HepG2 (cell line): ENCODE measurements around the gene ATAD3C. TPM values are rescaled to one million over a fixed set of nuclear protein-coding genes. Genes with fewer than 3 reads are reported as not detected.

ENCODE experiments used
- GATAD2A ChIP-seq: IDR thresholded peaks from 2 replicates; pipeline ENCODE4 v1.6.1; 2016
- HMG20A ChIP-seq: IDR thresholded peaks from 2 replicates; pipeline ENCODE4 v1.6.1; 2016; ENCODE audit warnings: borderline replicate concordance
- HNRNPUL1 ChIP-seq: fragments of 200-400 bp; formaldehyde crosslinking; IDR thresholded peaks from 2 replicates; pipeline ENCODE4 v1.6.1; 2017; ENCODE audit warnings: low read depth, mild to moderate bottlenecking, low read length, moderate library complexity
- NBN ChIP-seq: fragments of 450-650 bp; conservative IDR thresholded peaks from 2 replicates; pipeline ENCODE4 v1.6.1; 2017
- NRL ChIP-seq: sonication (generic); formaldehyde crosslinking; IDR thresholded peaks from 2 replicates; pipeline ENCODE4 v1.5.0; 2020; ENCODE audit warnings: missing genetic modification reagents, mild to moderate bottlenecking, moderate library complexity, borderline replicate concordance
- PAXIP1 ChIP-seq: sonication (generic); formaldehyde crosslinking; conservative IDR thresholded peaks from 2 replicates; pipeline ENCODE4 v1.4.0; 2020; ENCODE audit warnings: mild to moderate bottlenecking, missing genetic modification reagents, moderate library complexity
- PHF5A ChIP-seq: IDR thresholded peaks from one replicate; pipeline ENCODE4 v1.6.1; 2018; ENCODE audit warnings: low read depth, missing genetic modification reagents; ENCODE audit not compliant: unreplicated experiment
- SALL2 ChIP-seq: sonication (generic); formaldehyde crosslinking; IDR thresholded peaks from 2 replicates; pipeline ENCODE4 v1.8.1; 2023; ENCODE audit warnings: mild to moderate bottlenecking, missing genetic modification reagents, inconsistent platforms
- SMYD3 ChIP-seq: sonication (generic); formaldehyde crosslinking; IDR thresholded peaks from 2 replicates; pipeline ENCODE4 v1.8.1; 2023; ENCODE audit warnings: mild to moderate bottlenecking, missing genetic modification reagents
- ZFYVE20 ChIP-seq: sonication (generic); formaldehyde crosslinking; IDR thresholded peaks from 2 replicates; pipeline ENCODE4 v1.8.0; 2023; ENCODE audit warnings: low read depth, mild to moderate bottlenecking, moderate library complexity, missing genetic modification reagents, borderline replicate concordance
- ZNF12 ChIP-seq: sonication (generic); formaldehyde crosslinking; IDR thresholded peaks from 2 replicates; pipeline ENCODE4 v1.5.0; 2020; ENCODE audit warnings: missing genetic modification reagents
- ZNF121 ChIP-seq: sonication (generic); formaldehyde crosslinking; IDR thresholded peaks from 2 replicates; pipeline ENCODE4 v1.5.0; 2020; ENCODE audit warnings: mild to moderate bottlenecking, missing genetic modification reagents
- ZNF331 ChIP-seq: sonication (generic); formaldehyde crosslinking; IDR thresholded peaks from 2 replicates; pipeline ENCODE4 v1.4.0; 2020; ENCODE audit warnings: missing genetic modification reagents
- ZNF570 ChIP-seq: sonication (generic); formaldehyde crosslinking; IDR thresholded peaks from 2 replicates; pipeline ENCODE4 v1.4.0; 2020; ENCODE audit warnings: mild to moderate bottlenecking, missing genetic modification reagents, borderline replicate concordance
- ZNF589 ChIP-seq: sonication (generic); formaldehyde crosslinking; conservative IDR thresholded peaks from 2 replicates; pipeline ENCODE4 v1.8.0; 2022; ENCODE audit warnings: mild to moderate bottlenecking, moderate library complexity, missing genetic modification reagents
- ZNF639 ChIP-seq: conservative IDR thresholded peaks from 2 replicates; pipeline ENCODE4 v1.6.1; 2018; ENCODE audit warnings: missing genetic modification reagents
- polyA plus RNA-seq, 8 experiments: library from polyadenylated mRNA; depleted of rRNA in 3 of 8; stranded (reverse) in 7 of 8; unstranded in 1 of 8; fragments of >200 nt; fragmentation: Illumina TruSeq in 4 of 8; extraction: Trizol in 4 of 8; gene quantifications; 2 replicates each; pipeline versions ENCODE4 v1.2.1 to v1.2.3, GENCODE V29; 2011 to 2016; ENCODE audit warnings: low read depth in 4 of 8, missing spikeins in 1 of 8, mixed read lengths in 1 of 8; ENCODE audit not compliant: insufficient read depth in 1 of 8
- total RNA-seq, 5 experiments: library from RNA; depleted of rRNA; stranded (reverse); fragments of >200 nt; fragmentation: Illumina TruSeq; extraction: Trizol; gene quantifications; 2 replicates each; pipeline ENCODE4 v1.2.3, GENCODE V29; 2016; ENCODE audit warnings: low read depth in 1 of 5
- TF ChIP-seq, protein P1 (sequence below): sonication (generic); formaldehyde crosslinking; IDR thresholded peaks from 2 replicates; pipeline ENCODE4 v1.4.0; 2020; ENCODE audit warnings: missing genetic modification reagents
- TF ChIP-seq, protein P2 (sequence below): sonication (generic); formaldehyde crosslinking; IDR thresholded peaks from 2 replicates; pipeline ENCODE4 v1.5.0; 2020; ENCODE audit warnings: mild to moderate bottlenecking, missing genetic modification reagents
- TF ChIP-seq, protein P3 (sequence below): sonication (generic); formaldehyde crosslinking; conservative IDR thresholded peaks from 2 replicates; pipeline ENCODE4 v1.8.1; 2023; ENCODE audit warnings: missing genetic modification reagents

Gene ATAD3C
- total and polyA plus RNA-seq, 2 of the 13 experiments (the other 11 are each of a cell fraction or from before 2014, with no cell fraction given) = 2.4 to 3.2 TPM

DNA sequence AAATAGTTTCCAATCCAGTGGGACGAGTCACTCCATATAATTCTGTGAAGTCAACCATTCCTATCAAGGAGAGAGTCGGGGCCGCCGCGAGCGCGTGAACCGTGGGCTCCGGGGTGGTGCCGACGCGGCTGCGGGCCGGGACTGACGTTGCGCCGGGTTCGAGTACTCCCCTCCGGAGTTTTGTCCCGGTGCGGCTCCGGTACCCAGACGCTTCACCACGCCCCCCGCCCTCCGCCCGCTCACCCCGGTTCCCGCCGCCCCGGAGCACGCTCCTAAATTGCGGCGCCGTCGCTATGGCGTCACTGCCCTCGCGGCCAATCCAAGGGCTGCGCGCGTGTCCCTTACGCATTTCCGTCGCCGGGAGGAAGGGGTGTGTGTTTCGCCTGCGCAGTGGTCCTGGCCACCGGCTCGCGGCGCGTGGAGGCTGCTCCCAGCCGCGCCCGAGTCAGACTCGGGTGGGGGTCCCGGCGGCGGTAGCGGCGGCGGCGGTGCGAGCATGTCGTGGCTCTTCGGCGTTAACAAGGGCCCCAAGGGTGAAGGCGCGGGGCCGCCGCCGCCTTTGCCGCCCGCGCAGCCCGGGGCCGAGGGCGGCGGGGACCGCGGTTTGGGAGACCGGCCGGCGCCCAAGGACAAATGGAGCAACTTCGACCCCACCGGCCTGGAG, 22.0 kb downstream of the ATAD3C start, which contains the start of gene ATAD3B (continued):
- TF ChIP-seq ZNF639 (CRISPR knock-in tag) (peak; percentile 99), GATAD2A (CRISPR knock-in tag) (peak; percentile 58), SMYD3 (CRISPR knock-in tag) (no peak), HMG20A (CRISPR knock-in tag) (no peak), ZNF12 (no peak), PHF5A (CRISPR knock-in tag) (no peak), NBN (no peak), SALL2 (CRISPR knock-in tag) (peak; percentile 69; the same call in 1 of the 2 replicates), ZNF331 (CRISPR knock-in tag) (peak; percentile 49), HNRNPUL1 (no peak), ZFYVE20 (CRISPR knock-in tag) (no peak), PAXIP1 (no peak; the same call in 1 of the 2 replicates), ZNF589 (CRISPR knock-in tag) (peak; percentile 59; the same call in 1 of the 2 replicates), ZNF570 (no peak), ZNF121 (no peak), NRL (CRISPR knock-in tag) (no peak)
- TF ChIP-seq, protein P1, sequence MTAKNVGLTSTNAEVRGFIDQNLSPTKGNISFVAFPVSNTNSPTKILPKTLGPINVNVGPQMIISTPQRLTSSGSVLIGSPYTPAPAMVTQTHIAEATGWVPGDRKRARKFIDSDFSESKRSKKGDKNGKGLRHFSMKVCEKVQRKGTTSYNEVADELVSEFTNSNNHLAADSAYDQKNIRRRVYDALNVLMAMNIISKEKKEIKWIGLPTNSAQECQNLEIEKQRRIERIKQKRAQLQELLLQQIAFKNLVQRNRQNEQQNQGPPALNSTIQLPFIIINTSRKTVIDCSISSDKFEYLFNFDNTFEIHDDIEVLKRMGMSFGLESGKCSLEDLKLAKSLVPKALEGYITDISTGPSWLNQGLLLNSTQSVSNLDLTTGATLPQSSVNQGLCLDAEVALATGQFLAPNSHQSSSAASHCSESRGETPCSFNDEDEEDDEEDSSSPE (CRISPR knock-in tag) = peak; percentile 96
- TF ChIP-seq, protein P2, sequence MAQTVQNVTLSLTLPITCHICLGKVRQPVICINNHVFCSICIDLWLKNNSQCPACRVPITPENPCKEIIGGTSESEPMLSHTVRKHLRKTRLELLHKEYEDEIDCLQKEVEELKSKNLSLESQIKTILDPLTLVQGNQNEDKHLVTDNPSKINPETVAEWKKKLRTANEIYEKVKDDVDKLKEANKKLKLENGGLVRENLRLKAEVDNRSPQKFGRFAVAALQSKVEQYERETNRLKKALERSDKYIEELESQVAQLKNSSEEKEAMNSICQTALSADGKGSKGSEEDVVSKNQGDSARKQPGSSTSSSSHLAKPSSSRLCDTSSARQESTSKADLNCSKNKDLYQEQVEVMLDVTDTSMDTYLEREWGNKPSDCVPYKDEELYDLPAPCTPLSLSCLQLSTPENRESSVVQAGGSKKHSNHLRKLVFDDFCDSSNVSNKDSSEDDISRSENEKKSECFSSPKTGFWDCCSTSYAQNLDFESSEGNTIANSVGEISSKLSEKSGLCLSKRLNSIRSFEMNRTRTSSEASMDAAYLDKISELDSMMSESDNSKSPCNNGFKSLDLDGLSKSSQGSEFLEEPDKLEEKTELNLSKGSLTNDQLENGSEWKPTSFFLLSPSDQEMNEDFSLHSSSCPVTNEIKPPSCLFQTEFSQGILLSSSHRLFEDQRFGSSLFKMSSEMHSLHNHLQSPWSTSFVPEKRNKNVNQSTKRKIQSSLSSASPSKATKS (CRISPR knock-in tag) = no peak
- TF ChIP-seq, protein P3, sequence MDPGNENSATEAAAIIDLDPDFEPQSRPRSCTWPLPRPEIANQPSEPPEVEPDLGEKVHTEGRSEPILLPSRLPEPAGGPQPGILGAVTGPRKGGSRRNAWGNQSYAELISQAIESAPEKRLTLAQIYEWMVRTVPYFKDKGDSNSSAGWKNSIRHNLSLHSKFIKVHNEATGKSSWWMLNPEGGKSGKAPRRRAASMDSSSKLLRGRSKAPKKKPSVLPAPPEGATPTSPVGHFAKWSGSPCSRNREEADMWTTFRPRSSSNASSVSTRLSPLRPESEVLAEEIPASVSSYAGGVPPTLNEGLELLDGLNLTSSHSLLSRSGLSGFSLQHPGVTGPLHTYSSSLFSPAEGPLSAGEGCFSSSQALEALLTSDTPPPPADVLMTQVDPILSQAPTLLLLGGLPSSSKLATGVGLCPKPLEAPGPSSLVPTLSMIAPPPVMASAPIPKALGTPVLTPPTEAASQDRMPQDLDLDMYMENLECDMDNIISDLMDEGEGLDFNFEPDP = no peak
